GM18511 (cell line): Measurements from ENCODE around the gene SLC9A3.
A peak's percentile ranks its signal among the peaks of the same experiment; 100 is the strongest.

Experiments
- ATAC-seq: cut with Tn5 transposase; IDR thresholded peaks from one replicate; pipeline ENCODE4 v1.9.1; 2021; ENCODE audit warnings: mild to moderate bottlenecking, moderate library complexity; ENCODE audit not compliant: unreplicated experiment

Gene SLC9A3

DNA sequence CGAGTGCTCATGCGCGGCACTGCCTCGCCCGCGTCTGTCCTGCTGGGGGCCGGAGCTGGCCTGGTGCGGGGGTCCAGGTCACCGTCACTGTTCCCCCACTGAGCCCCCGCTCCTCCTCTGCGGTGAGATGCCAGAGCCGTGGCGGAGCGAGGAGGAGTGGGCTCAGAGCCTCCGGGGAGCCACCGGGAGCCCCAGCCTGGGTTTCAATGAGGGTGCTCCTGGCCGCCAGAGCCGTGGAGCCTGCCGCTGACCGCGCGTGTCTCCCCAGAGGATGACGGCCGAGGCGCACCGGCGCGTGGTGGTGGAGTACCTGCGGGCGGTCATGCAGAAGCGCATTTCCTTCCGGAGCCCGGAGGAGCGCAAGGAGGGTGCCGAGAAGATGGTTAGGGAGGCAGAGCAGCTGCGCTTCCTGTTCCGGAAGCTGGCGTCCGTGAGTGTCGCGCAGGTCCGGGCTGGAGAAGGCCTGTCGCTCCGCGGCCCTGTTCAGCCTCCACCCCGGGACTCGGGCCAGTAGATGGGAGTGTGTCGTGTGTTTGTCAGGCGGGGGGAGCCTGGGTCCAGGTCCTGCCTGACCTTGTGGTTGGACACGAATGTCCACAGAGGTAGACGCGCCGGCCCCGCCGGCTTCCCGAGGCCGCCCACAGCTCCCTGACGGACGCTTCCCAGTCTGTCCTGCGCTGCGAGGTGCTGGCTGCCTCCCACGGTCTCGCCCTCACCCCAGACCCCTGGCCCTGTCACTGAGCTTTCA lies 59.2 kb downstream of the SLC9A3 start:
- ATAC-seq: no peak

DNA sequence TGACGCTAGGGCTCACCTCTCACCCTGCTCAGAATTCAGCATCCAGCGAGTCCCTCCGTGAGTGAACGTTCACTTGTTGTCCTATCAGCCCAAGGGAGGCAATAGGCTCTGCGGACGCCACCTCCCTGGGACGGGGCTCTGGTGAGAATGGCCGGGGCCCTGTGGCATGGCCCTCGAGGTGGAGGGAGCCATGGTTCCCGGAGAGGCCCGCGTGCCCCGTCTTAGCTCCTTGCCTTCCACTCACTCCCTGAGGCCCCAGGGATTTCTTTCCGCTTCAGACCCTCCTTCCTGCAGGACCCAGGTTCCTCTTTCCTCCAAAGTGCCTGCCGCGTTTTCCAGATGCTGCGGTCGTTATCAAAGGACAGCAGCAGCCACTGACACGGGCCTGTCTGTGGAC lies 59.8 kb downstream of the SLC9A3 start:
- ATAC-seq: no peak

- peak; percentile 54 for ATAC-seq
Measured at GRCh38 chr5:463952-464351, 60.3 kb downstream of the SLC9A3 start.

GRCh38 chr5:463301-463700 lies 60.9 kb downstream of the SLC9A3 start:
- ATAC-seq: no peak

DNA sequence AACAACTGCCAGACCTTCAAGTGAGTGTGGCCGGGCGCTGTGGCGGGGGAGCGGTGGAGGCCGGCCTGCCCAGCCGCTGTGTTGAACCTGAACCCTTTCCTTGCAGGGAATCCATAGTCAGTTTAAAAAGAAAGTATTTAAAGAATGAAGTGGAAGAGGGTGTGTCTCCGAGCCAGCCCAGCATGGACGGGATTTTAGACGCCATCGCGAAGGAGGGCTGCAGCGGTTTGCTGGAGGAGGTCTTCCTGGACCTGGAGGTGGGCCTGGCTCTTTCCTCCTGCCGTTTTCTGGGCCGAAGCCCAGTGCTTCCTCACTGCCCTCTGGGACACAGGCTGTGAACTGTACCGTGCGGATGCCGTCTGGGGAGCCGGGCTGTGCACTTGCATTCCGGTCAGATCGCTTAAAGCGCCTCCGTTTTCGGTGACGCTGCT lies 62.2 kb downstream of the SLC9A3 start:
- no peak for ATAC-seq

DNA sequence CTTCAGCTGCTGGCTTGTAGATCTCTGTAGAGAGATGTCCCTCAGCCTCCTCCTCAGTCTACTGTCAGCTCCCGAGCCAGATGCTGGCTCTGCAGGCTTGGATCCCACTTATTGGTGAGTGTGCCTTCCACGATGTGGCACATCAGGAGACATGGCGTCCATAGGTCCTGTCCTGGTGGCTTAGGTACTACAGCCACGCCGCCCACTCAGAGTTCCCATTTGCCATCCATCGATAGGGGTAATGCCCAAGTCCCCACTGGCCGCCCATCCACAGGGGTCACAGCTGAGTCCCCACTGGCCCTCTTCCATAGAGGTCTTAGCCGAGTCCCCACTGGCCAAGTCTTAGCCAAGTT lies 64.0 kb downstream of the SLC9A3 start:
- ATAC-seq: no peak

DNA sequence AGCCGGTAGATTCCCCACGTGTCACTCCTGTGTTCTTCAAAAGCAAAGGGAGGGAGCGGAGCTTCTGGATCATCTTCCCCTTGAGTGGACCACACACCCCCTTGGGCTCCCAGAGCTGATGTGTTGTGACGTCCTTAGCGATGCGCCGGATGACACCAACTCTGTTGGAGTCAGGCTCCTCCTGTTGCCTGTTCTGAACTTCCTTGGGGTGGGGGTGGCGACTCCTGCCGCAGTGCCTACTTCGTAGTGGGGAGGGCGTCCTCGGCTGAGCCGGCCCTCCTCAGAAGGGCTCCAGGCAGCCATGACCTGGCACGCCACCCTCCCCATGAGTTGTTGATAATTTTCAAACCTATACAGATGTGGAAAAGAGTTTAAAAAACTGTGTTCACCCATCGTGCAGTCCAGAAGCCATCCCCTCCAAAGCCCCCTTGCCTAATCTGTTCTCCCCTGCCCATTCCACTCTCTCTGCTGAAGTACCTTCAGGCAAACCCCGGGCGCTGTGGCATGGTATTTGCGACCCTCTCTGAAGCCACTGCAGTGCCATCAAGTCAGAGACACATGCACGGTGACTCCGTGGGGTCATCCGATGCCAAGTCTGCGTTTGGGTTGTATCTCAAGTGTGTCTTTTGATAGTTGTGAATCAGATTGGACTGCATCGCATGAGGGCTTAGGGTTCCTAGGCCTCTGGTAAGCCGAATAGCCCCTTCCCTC lies 64.5 kb downstream of the SLC9A3 start:
- ATAC-seq: no peak

DNA sequence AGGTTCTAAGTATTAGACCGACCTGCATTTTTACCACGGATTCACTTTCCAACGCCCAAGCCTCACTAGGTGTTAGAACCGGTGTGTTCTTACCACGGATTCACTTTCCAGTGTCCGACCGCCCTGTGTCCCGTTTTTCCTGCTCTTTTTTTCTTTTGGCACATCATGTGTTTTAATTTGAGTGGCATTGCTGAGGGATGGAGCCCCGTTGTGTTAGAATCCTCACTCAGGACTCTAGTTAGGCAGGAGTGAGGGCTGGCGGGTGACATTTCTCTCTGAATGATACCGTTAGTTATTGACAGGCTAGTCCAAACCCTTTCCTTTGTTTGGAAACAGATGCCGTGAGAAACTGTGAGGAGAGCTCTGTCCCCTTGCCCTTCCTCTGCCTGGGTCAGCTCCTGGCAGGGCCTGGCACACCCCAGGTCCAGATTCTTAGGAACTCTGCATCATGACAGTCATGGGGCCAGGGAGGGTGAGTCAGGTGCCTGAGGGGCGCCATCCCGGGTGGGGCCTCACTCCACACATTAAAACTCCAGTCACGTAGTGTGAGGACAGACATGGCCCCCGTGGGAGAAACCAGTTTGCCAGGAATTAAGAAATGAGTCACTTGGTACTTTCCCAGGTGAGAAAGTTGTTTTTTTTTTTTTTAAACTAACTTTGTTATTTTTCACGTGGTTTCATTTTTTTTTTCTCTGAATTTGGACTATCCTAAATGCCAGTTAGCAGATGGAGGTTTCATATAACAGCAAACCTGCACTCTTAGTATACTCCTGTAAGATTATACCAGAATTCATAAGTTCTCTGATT lies 65.5 kb downstream of the SLC9A3 start:
- peak; percentile 77 for ATAC-seq

GRCh38 chr5:457195-457961 lies 66.9 kb downstream of the SLC9A3 start:
- no peak for ATAC-seq

DNA sequence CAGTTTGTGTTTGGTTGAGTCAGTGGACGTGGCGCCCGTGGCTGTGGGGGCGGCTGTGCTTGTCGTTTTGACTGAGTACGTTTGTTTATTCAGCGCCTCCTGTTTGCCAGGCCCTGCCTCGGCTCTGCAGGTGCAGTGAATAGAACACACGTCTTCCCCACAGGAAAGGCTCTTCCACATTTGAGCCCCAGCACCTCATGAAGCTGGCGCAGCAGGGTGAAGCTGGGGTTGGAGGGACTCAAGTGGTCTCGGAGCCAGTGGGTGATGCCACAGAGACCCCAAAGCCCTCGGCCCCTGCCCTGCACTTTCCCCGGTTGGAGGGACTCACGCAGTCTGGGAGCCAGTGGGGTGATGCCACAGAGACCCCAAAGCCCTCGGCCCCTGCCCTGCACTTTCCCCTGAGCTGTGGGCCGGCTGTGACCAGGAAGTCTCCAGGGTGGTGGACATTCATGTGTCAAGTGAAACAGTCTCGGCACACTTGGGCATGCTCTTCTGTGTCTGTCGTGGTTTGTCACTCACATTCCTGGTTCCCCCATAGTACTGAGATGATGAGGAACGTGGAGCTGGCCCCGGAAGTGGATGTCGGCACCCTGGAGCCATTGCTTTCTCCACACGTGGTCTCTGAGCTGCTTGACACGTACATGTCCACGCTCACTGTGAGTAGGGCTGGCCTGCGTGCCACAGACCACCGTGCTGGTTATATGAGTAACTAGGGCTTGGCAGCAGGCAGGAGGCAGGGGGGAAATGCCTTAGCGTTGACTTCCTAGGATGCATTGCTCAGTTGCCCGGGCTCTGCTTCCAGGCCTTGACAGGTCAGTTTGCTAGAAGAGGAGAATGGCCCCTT lies 67.7 kb downstream of the SLC9A3 start:
- ATAC-seq: no peak

DNA sequence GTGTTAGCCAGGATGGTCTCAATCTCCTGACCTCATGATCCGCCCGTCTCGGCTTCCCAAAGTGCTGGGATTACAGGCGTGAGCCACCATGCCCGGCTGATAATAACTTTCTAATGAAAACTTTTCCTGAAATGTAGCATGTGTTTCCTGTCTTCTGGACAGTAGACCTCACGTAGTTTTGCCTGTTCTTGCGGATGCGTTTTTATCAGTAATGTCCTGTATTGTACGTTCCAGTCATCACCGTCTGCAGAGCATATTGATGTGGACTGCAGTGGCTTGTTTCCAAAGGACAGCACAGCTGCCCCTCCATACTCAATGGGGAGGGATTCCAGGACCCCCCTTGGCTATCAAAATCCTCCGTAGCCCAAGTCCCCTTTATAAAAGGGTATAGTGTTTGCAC lies 68.4 kb downstream of the SLC9A3 start:
- ATAC-seq: no peak

DNA sequence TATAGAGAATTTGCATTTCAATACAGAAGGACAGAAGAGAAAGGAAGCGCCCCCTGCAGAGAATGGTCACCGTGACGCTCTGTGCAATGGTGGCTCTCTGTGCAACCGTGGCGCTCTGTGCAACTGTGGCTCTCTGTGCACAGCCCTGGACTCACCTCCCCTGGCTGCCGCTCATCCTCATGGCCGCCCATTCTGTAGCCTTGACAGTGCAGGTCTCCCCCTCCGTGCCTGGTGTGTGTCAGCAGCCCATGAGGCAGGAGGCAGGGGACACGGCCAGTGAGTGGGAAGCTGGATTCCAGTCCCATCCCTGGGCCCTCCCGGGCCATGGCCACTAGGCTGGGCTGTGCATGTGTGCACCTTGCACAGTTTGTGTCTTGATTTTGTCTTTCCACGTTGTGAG lies 69.3 kb downstream of the SLC9A3 start:
- no peak for ATAC-seq

- no peak for ATAC-seq
Measured at GRCh38 chr5:453725-454481, 70.3 kb downstream of the SLC9A3 start.

GRCh38 chr5:452978-453710 lies 71.1 kb downstream of the SLC9A3 start:
- no peak for ATAC-seq

DNA sequence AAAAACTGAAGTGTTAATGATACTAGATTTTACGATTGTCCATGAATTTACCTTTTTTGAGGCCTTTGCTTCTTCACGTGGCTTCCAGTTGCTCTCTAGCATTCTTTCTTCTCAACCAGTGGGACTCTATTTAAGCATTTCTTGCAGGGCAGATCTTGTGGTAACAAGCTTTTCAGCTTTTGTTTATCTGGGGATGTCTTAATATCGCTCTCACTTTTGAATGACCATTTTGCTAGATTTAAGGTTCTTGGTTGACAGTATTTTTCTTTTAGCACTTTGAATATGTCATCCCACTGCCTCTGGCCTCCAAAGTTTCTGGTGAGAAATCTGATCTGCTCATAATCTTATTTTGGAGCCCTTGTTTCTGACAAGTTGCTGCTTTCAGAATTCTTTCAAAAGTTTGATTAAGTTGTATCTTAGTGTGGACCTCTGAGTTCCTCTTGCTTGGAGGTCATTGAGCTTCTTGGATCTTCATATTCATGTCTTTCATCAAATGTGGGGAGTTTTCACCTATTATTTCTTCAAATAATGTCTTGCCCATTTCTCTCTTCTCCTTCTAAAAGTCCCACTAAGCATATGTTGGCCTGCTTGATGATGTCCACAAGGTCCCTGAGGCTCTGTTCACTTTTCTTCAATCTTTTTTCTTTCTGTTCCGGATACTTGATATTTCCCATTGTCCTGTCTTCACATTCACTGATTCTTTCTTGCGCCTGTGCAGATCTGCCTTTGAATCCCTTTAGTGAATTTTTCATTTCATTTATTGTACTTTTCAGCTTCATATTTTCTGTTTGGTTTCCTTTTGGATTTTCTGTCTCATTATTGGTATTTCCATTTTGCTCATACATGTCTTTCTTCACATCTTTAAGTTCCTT lies 72.4 kb downstream of the SLC9A3 start:
- ATAC-seq: no peak

DNA sequence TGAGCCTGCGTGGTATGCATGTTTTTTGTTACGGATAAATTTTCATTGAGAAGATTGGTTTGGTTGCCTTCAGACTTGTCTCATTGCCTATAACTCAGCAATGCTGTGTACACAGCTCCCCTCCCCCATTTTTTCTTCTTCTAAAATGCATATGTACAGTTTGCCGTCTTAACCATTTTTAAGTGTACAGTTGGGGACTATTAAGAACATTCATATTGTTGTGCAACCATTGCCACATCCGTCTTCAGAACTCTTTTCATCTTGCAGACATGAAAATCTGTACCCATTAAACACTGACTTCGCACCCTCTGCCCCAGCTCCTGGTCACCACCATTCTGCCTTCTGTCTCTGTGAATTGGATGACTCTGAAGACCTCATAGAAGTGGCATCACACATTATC lies 75.1 kb downstream of the SLC9A3 start:
- ATAC-seq: no peak

DNA sequence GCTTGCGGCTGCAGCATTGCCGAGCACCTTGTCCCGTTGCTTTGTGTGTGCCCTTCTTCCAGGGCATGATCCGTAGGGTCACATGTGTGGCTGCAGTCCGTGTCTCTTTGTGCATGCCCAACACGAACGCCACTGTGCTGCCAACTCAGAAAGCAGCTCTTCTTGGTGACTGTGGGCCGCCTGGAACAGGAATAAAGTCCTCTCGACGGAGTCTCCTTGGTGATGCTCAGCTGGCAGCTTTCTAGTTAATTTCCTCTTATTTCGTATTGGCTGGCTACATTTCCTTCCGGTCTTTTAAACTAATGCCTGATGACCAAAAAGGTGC lies 75.5 kb downstream of the SLC9A3 start:
- no peak for ATAC-seq
